HG02759 (cell line): ENCODE results near the gene PTGES.
"Not testable (repeated sequence)": the region's sequence is repeated elsewhere in the genome, so short reads cannot be mapped to it uniquely, and the experiment has no call there.

ENCODE experiments used
- ATAC-seq: cut with Tn5 transposase; IDR thresholded peaks from one replicate; pipeline ENCODE4 v1.9.1; 2021; ENCODE audit warnings: mild to moderate bottlenecking, moderate library complexity; ENCODE audit not compliant: unreplicated experiment

Gene PTGES

GRCh38 chr9:129749052-129749451 is 3.8 kb downstream of the PTGES start:
- not testable (repeated sequence) for ATAC-seq

GRCh38 chr9:129748249-129748648 is 4.6 kb downstream of the PTGES start:
- no peak for ATAC-seq

GRCh38 chr9:129746092-129746777 is 6.6 kb downstream of the PTGES start:
- no peak for ATAC-seq

GRCh38 chr9:129745200-129745599 is 7.6 kb downstream of the PTGES start:
- no peak for ATAC-seq

- no peak for ATAC-seq
These were observed 12.0 kb downstream of the PTGES start for GRCh38 chr9:129740666-129741464.

GRCh38 chr9:129740174-129740573 is 12.7 kb downstream of the PTGES start:
- no peak for ATAC-seq

- no peak for ATAC-seq
These were observed 13.4 kb downstream of the PTGES start for GRCh38 chr9:129739432-129739831.

GRCh38 chr9:129737479-129738274 is 15.2 kb downstream of the PTGES start:
- ATAC-seq = peak; percentile 68

GRCh38 chr9:129736334-129736733 is 16.5 kb downstream of the PTGES start:
- no peak for ATAC-seq

GRCh38 chr9:129735546-129735945 is 17.3 kb downstream of the PTGES start:
- no peak for ATAC-seq

GRCh38 chr9:129733632-129733953 is 19.2 kb downstream of the PTGES start:
- ATAC-seq = no peak

- no peak for ATAC-seq
These were observed 19.8 kb downstream of the PTGES start for GRCh38 chr9:129732946-129733631.

GRCh38 chr9:129732100-129732499 is 20.7 kb downstream of the PTGES start:
- ATAC-seq = no peak

GRCh38 chr9:129731477-129732085 is 21.3 kb downstream of the PTGES start:
- no peak for ATAC-seq

- ATAC-seq = no peak
These were observed 24.1 kb downstream of the PTGES start for GRCh38 chr9:129728744-129729143.

GRCh38 chr9:129726322-129727160 is 26.3 kb downstream of the PTGES start:
- ATAC-seq = no peak

- no peak for ATAC-seq
These were observed 27.0 kb downstream of the PTGES start for GRCh38 chr9:129725795-129726251.

- ATAC-seq = no peak
These were observed 28.2 kb downstream of the PTGES start for GRCh38 chr9:129724456-129725190.

- no peak for ATAC-seq
These were observed 29.9 kb downstream of the PTGES start for GRCh38 chr9:129722913-129723312.
